ENCODE measurements around the gene PLAAT4.
"Not testable (repeated sequence)": the region's sequence is repeated elsewhere in the genome, so short reads cannot be mapped to it uniquely, and the experiment has no call there.

Gene PLAAT4

DNA sequence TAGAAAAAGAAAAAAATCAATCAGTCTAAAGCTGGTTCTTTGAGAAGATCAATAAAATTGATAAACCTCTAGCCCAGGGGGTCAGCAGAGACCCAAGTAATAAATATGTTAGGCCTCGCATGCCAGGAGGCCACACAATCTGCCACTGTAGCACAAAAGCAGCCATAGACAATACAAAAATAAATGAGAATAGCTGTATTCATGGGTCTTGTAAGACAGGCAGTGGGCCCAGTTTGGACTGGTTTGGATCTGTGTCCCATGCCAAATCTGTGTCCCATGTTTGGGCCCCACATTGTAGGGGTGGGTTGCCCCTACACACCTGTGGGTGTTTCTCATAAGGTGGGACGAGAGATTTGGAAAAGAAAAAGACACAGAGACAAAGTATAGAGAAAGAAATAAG is 6.6 kb upstream of the PLAAT4 start:
- DNase-seq (ENCODE audit: extremely low read depth, insufficient read length), result no peak
- Histone ChIP-seq H3K36me3 (ENCODE audit: control insufficient read depth, insufficient read depth, low read length) (no peaks in the 10 kb centered on the region), H3K4me3 (replicated peaks; ENCODE audit: low read depth, low read length) (no peak overlapping the region), H3K27me3 (replicated peaks; ENCODE audit: control insufficient read depth, insufficient read depth, low read length) (no peaks in the 10 kb centered on the region)
- TF ChIP-seq, protein P1, sequence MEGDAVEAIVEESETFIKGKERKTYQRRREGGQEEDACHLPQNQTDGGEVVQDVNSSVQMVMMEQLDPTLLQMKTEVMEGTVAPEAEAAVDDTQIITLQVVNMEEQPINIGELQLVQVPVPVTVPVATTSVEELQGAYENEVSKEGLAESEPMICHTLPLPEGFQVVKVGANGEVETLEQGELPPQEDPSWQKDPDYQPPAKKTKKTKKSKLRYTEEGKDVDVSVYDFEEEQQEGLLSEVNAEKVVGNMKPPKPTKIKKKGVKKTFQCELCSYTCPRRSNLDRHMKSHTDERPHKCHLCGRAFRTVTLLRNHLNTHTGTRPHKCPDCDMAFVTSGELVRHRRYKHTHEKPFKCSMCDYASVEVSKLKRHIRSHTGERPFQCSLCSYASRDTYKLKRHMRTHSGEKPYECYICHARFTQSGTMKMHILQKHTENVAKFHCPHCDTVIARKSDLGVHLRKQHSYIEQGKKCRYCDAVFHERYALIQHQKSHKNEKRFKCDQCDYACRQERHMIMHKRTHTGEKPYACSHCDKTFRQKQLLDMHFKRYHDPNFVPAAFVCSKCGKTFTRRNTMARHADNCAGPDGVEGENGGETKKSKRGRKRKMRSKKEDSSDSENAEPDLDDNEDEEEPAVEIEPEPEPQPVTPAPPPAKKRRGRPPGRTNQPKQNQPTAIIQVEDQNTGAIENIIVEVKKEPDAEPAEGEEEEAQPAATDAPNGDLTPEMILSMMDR (IDR thresholded peaks at IDR 0.05; ENCODE audit: insufficient read depth, low read length, poor library complexity, severe bottlenecking), result no peak

GRCh38 chr11:63531074-63531792 is 5.4 kb upstream of the PLAAT4 start:
- H3K27me3 ChIP-seq (replicated peaks; ENCODE audit: control insufficient read depth, insufficient read depth, low read length); H3K36me3 ChIP-seq (ENCODE audit: control insufficient read depth, insufficient read depth, low read length); H3K4me3 ChIP-seq (replicated peaks; ENCODE audit: low read depth, low read length): not testable (repeated sequence)
- DNase-seq (ENCODE audit: extremely low read depth, insufficient read length), result peak; percentile 35

- no peak for DNase-seq (ENCODE audit: extremely low read depth, insufficient read length)
- no peaks in the 10 kb centered on the region for H3K36me3 ChIP-seq (ENCODE audit: control insufficient read depth, insufficient read depth, low read length)
- H3K4me3 ChIP-seq (replicated peaks; ENCODE audit: low read depth, low read length), result no peak overlapping the region
- H3K27me3 ChIP-seq (replicated peaks; ENCODE audit: control insufficient read depth, insufficient read depth, low read length), result no peaks in the 10 kb centered on the region
- TF ChIP-seq, protein P1 (IDR thresholded peaks at IDR 0.05; ENCODE audit: insufficient read depth, low read length, poor library complexity, severe bottlenecking), result no peak
These were observed 4.5 kb upstream of the PLAAT4 start for GRCh38 chr11:63532117-63532516.

DNA sequence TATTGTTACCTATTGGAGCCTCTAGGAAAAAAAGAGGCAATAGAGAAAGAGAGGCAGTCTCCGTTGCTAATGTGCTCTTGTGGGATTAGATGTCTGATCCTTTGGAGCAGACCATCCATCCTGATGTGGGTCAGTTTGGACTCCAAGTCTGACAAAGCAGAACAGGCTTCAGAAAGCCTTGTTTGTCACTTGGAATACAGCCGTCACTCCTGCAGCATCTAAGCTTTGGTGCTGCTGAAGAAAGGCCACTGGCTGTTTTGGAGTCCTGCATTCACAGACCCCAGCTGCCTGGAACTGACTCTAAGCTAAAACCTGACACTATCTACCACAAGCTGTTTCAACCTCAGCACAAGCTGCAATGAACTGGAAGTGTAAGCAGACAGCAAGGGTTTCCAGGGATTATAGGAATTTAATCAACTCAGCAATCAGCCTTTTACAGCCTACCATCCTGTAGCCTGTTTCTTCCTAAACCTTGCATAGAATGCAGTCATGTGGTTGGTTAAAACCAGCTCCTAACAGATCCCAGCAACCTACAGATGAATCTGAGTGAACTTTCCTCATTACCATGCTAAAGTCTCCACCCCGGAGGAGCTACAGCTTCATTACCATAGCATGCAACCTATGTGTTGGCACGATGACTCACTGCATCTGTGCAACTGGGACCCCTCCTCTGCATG is 3.7 kb upstream of the PLAAT4 start:
- H3K36me3 ChIP-seq (ENCODE audit: control insufficient read depth, insufficient read depth, low read length), result no peaks in the 10 kb centered on the region
- DNase-seq (ENCODE audit: extremely low read depth, insufficient read length), result no peak
- TF ChIP-seq, protein P1 (IDR thresholded peaks at IDR 0.05; ENCODE audit: insufficient read depth, low read length, poor library complexity, severe bottlenecking), result no peak
- H3K4me3 ChIP-seq (replicated peaks; ENCODE audit: low read depth, low read length), result no peak overlapping the region
- no peaks in the 10 kb centered on the region for H3K27me3 ChIP-seq (replicated peaks; ENCODE audit: control insufficient read depth, insufficient read depth, low read length)

- TF ChIP-seq, protein P1 (IDR thresholded peaks at IDR 0.05; ENCODE audit: insufficient read depth, low read length, poor library complexity, severe bottlenecking), result no peak
- H3K4me3 ChIP-seq (replicated peaks; ENCODE audit: low read depth, low read length), result no peak overlapping the region
- no peaks in the 10 kb centered on the region for H3K36me3 ChIP-seq (ENCODE audit: control insufficient read depth, insufficient read depth, low read length)
- H3K27me3 ChIP-seq (replicated peaks; ENCODE audit: control insufficient read depth, insufficient read depth, low read length), result no peaks in the 10 kb centered on the region
- no peak for DNase-seq (ENCODE audit: extremely low read depth, insufficient read length)
These were observed 2.5 kb upstream of the PLAAT4 start for GRCh38 chr11:63534076-63534475.

GRCh38 chr11:63534895-63535461 is 1.6 kb upstream of the PLAAT4 start:
- no peak overlapping the region for H3K4me3 ChIP-seq (replicated peaks; ENCODE audit: low read depth, low read length)
- no peaks in the 10 kb centered on the region for H3K27me3 ChIP-seq (replicated peaks; ENCODE audit: control insufficient read depth, insufficient read depth, low read length)
- TF ChIP-seq, protein P1 (IDR thresholded peaks at IDR 0.05; ENCODE audit: insufficient read depth, low read length, poor library complexity, severe bottlenecking), result no peak
- H3K36me3 ChIP-seq (ENCODE audit: control insufficient read depth, insufficient read depth, low read length), result no peaks in the 10 kb centered on the region
- DNase-seq (ENCODE audit: extremely low read depth, insufficient read length), result peak; percentile 35

Measured in GM06990 (cell line).